NB4 (cell line): ENCODE measurements around the gene POLR1C.

Source experiments
- DNase-seq: peaks from one replicate; pipeline ENCODE4 v3.0.0; 2010; ENCODE audit warnings: low read depth
- H3K4me3 ChIP-seq: one replicate; pipeline ENCODE4 v1.5.1; 2011; ENCODE audit warnings: mild to moderate bottlenecking, low read depth, low read length, moderate library complexity
- MYC ChIP-seq: IDR thresholded peaks from 2 replicates; pipeline ENCODE4 v1.6.1; 2011; ENCODE audit warnings: low read depth, low read length
- POLR2A ChIP-seq: IDR thresholded peaks from 2 replicates; pipeline ENCODE4 v1.6.1; 2011; ENCODE audit warnings: mild to moderate bottlenecking; ENCODE audit not compliant: insufficient read length; ENCODE audit errors: extremely low read depth
- TF ChIP-seq, protein P1 (sequence below): IDR thresholded peaks from one replicate; pipeline ENCODE4 v1.5.1; 2012; ENCODE audit warnings: low read depth, low read length
- TF ChIP-seq, protein P2 (sequence below): IDR thresholded peaks from 2 replicates; pipeline ENCODE4 v1.6.1; 2011; ENCODE audit warnings: low read depth, low read length

Gene POLR1C

DNA sequence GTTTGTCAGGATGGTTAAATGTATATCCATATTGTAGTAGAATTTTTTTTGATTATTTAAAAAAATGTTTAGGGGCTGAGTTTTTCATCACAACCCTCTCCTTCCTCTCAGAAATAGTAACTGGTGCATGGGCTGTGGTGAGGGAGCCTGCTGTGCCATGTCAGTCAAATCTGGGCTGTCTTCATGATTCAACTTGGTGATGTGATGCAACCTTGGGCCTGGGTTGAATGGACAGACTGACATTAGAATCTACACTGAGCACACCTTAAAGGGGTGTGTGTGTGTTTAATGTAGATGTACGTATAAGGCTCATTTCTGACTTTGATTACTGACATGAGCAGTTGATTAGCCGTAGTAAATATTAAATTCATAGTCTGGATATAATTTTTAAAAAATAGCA is 35.8 kb upstream of the POLR1C start:
- peak; percentile 71 for DNase-seq
- TF ChIP-seq POLR2A, result no peak
- TF ChIP-seq MYC, result no peak
- no peak overlapping the region for H3K4me3 ChIP-seq

- DNase-seq, result no peak
- no peak for TF ChIP-seq POLR2A
- no peak overlapping the region for H3K4me3 ChIP-seq
These were observed 35.2 kb upstream of the POLR1C start for GRCh38 chr6:43481591-43482236.

DNA sequence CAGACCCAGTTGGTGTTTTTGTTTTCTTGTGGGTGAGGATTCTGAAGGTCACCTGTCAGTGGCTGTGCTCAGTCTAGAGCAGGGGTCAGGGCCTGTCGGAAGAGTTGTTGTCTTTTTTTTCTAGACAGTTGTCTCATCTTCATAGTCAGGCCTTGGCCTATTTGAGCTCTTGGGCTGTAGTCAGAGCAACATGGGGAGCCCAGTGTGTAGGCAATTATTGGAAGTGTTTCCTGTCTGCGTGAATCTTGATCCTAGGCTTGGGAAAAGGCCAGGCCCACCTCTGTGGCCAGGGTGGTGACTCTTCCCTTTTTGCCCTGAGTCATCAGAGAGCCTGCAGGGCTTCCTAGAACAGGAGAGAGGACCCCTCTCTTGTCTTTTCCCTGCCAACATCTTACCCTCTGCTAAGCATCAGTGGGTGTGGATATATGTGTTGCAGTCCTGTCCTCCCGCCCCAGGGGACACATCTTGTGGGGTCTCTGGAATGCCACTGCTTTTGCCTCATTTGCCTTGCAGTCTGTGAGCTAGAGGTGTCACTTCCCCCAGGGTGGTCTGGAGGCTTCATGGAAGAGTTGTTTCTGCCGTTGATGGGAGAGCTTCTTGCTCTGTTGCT is 28.1 kb upstream of the POLR1C start:
- no peak for DNase-seq
- H3K4me3 ChIP-seq, result no peak overlapping the region
- TF ChIP-seq, protein P1, sequence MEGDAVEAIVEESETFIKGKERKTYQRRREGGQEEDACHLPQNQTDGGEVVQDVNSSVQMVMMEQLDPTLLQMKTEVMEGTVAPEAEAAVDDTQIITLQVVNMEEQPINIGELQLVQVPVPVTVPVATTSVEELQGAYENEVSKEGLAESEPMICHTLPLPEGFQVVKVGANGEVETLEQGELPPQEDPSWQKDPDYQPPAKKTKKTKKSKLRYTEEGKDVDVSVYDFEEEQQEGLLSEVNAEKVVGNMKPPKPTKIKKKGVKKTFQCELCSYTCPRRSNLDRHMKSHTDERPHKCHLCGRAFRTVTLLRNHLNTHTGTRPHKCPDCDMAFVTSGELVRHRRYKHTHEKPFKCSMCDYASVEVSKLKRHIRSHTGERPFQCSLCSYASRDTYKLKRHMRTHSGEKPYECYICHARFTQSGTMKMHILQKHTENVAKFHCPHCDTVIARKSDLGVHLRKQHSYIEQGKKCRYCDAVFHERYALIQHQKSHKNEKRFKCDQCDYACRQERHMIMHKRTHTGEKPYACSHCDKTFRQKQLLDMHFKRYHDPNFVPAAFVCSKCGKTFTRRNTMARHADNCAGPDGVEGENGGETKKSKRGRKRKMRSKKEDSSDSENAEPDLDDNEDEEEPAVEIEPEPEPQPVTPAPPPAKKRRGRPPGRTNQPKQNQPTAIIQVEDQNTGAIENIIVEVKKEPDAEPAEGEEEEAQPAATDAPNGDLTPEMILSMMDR, result no peak
- TF ChIP-seq, protein P2, sequence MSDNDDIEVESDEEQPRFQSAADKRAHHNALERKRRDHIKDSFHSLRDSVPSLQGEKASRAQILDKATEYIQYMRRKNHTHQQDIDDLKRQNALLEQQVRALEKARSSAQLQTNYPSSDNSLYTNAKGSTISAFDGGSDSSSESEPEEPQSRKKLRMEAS, result no peak
- TF ChIP-seq POLR2A (no peak), MYC (no peak)

DNA sequence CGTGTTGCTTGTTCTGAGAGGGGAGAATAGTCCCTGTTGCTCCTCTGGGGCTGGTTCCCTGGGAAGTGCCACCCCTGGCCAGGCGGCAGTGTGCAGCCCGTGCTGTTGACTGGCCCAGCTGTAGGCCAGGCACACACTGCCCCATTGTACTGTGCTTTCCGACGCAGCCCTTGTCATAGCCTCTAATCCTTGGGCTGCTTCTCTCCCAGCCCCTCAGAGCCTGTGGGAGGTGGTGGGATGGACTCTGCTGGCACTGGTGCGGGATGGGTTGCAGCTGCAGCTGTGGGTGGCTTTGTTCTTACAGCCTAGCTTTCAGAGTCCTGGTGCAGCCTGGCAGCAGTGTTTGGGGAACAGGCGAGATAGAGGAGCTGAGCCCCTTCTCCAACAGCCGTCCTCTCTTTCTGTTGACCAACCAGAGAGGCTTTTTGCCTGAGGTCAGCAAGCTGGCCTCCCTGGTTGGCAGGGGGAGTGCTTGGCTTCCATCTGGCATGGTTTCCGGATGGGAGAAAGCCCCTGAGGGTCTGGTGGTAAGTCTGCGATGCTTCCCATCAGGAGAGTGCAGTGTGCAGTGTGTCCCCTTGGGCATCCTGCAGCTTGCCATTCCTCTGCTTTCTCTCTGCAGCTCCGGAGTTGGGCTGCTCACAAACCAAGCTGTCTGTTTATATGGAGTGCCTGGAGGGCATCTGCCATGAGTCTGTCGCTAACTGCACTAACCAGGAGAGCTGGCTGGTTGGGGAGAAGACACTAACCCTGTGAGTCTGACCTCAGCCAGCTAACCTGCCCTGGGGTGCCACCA is 27.4 kb upstream of the POLR1C start:
- TF ChIP-seq POLR2A, result no peak
- TF ChIP-seq, protein P1, result no peak
- TF ChIP-seq, protein P2, result no peak
- no peak for TF ChIP-seq MYC
- no peak for DNase-seq
- no peak overlapping the region for H3K4me3 ChIP-seq

- no peak for DNase-seq
- H3K4me3 ChIP-seq, result no peak overlapping the region
- no peak for TF ChIP-seq POLR2A
- TF ChIP-seq MYC, result no peak
- TF ChIP-seq, protein P2, result no peak
- TF ChIP-seq, protein P1, result no peak
These were observed 26.4 kb upstream of the POLR1C start for GRCh38 chr6:43490523-43490939.

GRCh38 chr6:43491750-43492661 is 24.9 kb upstream of the POLR1C start:
- TF ChIP-seq, protein P1, result no peak
- TF ChIP-seq POLR2A (no peak), MYC (no peak)
- TF ChIP-seq, protein P2, result no peak
- no peak for DNase-seq
- H3K4me3 ChIP-seq, result no peak overlapping the region
